Ascending aorta (tissue), 2 donors: ENCODE results near the gene COL18A1. TPM values are rescaled to one million over a fixed set of nuclear protein-coding genes. Genes with fewer than 3 reads are reported as not detected.
A peak's percentile ranks its signal among the peaks of the same experiment; 100 is the strongest.

Experiments
- DNase-seq, 2 donors: peaks; one replicate each; pipeline ENCODE4 v3.0.0-alpha.2; 2019; ENCODE audit warnings: low spot score in 2 of 2
- H3K27ac ChIP-seq, 2 donors: fragments of 200-600 bp; sonication (generic); one replicate each; pipeline ENCODE4 v1.5.1; 2016 to 2017; ENCODE audit warnings: mild to moderate bottlenecking in 1 of 2
- H3K27me3 ChIP-seq: fragments of 200-600 bp; sonication (generic); one replicate; pipeline ENCODE4 v1.5.1; 2017
- H3K36me3 ChIP-seq, 2 donors: fragments of 200-600 bp; sonication (generic); one replicate each; pipeline ENCODE4 v1.5.1; 2016
- H3K4me1 ChIP-seq, 2 donors: fragments of 200-600 bp; sonication (generic); one replicate each; pipeline ENCODE4 v1.5.1; 2016 to 2017; ENCODE audit warnings: mild to moderate bottlenecking in 1 of 2
- H3K4me3 ChIP-seq, 2 donors: fragments of 200-600 bp; sonication (generic); one replicate each; pipeline ENCODE4 v1.5.1; 2016 to 2017; ENCODE audit warnings: mild to moderate bottlenecking in 1 of 2
- H3K9me3 ChIP-seq, 2 donors: fragments of 200-600 bp; sonication (generic); one replicate each; pipeline ENCODE4 v1.5.1; 2016
- intact Hi-C: fragments of 100-400 bp; cut with DNase I; formaldehyde crosslinking; loops from one replicate; pipeline ENCODE4 v1.15.1; 2023
- total RNA-seq: library from RNA; depleted of rRNA; stranded (reverse); fragments of >200 nt; gene quantifications from one replicate; pipeline ENCODE4 v1.1.0, GENCODE V29; 2016
- TF ChIP-seq, protein P1 (sequence below), 3 experiments: fragments of 200-600 bp in 2 of 3; fragments of 450-650 bp in 1 of 3; sonication (generic) in 2 of 3; IDR thresholded peaks; one replicate each; pipeline ENCODE4 v1.5.1; 2016 to 2019; ENCODE audit warnings: antibody characterized with exemption in 3 of 3, mild to moderate bottlenecking in 1 of 3, moderate library complexity in 1 of 3

Gene COL18A1
- total RNA-seq, 1 donor from 2014 or later, result 699 TPM

DNA sequence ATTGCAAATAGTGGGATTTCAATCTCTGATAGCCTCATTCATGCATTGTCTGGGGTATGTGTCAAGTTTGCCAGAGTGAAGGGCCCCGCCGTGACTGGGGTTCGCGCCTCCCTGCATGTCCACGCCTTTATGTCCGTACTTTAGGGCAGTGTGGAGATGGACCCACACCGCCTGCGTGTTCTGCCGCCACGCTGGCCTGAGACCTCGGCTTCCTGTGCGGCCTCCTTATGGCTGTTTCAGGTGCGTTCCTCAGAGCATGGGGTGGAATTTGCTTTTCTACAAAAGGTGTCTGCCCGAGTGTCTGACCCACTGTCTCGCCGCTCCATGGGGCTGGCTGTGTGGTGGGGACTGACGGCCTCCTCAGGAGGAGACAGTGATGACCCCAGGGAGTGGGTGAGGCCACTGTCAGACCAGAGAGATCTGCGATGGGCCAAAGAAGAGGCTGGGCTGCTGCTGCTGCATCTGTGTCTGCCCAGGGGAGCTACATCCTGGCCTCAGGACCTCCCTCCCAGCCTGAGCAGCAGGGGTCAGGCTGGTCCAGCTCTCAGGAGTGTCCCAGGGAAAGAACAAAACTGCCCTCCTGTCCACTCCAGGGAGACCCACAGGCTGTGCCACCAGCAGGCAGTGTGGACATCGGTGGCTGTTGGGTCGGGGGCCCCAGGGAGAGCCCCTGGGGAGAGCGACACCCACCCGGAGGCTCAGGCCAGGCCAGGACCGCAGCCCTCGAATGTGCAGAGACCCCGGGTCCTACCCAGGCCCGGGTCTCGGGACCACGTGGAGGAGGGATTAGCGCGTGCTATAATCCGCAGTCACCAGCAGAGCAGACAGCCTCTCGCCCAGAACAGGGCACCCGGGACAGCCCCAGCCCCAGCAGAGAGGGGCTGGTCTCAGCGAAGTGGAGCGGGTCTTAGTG, 147.1 kb downstream of the COL18A1 start:
- no peaks in the 10 kb centered on the region for H3K27me3 ChIP-seq
- H3K9me3 ChIP-seq, result no peaks in the 10 kb centered on the region
- TF ChIP-seq, protein P1, sequence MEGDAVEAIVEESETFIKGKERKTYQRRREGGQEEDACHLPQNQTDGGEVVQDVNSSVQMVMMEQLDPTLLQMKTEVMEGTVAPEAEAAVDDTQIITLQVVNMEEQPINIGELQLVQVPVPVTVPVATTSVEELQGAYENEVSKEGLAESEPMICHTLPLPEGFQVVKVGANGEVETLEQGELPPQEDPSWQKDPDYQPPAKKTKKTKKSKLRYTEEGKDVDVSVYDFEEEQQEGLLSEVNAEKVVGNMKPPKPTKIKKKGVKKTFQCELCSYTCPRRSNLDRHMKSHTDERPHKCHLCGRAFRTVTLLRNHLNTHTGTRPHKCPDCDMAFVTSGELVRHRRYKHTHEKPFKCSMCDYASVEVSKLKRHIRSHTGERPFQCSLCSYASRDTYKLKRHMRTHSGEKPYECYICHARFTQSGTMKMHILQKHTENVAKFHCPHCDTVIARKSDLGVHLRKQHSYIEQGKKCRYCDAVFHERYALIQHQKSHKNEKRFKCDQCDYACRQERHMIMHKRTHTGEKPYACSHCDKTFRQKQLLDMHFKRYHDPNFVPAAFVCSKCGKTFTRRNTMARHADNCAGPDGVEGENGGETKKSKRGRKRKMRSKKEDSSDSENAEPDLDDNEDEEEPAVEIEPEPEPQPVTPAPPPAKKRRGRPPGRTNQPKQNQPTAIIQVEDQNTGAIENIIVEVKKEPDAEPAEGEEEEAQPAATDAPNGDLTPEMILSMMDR (IDR thresholded peaks at IDR 0.05), result no peak
- intact Hi-C loops, result loop anchor here (10.0 kb wide), 1 partner anchor 773 kb away; the partner anchor contains the start of genes C21orf58 and PCNT
- H3K27ac ChIP-seq, result peak overlapping the region in 1 of 2 donors; percentile 26
- no peak overlapping the region for H3K4me3 ChIP-seq
- no peaks in the 10 kb centered on the region for H3K4me1 ChIP-seq
- no peak for DNase-seq
- H3K36me3 ChIP-seq, result no peaks in the 10 kb centered on the region

DNA sequence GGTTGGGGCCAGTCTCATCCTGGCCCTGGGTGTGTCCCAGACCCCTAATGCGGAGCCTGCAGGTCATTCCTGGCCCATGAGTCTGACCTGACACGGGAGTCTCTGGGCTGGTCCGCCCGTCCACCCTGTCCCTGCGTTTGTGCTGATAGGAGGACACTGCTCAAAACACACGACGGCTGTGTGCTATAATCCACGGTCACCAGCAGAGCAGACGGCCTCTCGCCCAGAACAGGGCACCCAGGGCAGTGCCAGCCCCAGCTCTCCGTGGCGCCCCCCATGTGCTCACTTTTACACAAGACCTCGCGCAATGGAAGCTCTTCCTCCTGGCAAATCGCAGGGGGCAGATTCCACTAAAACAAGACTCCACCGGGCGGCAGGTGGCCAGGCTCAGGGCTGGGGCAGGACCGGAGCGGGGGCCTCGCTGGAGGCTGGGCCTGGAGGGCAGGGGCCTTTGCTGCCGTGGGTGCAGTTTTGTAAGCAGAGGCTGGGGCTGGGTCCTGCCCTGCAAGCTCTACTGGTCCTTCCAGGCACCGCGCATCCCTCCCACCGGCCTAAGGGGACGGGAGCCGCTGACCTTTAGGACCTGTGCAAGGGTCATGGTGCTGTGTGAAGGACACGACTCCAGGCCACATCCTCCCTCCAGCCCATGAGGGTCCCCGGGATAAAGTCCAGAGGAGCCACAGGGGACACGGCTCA, 147.9 kb downstream of the COL18A1 start:
- H3K27ac ChIP-seq, result no peak overlapping the region
- intact Hi-C loops, result loop anchor here (10.0 kb wide), 1 partner anchor 772 kb away; the partner anchor contains the start of genes C21orf58 and PCNT

DNA sequence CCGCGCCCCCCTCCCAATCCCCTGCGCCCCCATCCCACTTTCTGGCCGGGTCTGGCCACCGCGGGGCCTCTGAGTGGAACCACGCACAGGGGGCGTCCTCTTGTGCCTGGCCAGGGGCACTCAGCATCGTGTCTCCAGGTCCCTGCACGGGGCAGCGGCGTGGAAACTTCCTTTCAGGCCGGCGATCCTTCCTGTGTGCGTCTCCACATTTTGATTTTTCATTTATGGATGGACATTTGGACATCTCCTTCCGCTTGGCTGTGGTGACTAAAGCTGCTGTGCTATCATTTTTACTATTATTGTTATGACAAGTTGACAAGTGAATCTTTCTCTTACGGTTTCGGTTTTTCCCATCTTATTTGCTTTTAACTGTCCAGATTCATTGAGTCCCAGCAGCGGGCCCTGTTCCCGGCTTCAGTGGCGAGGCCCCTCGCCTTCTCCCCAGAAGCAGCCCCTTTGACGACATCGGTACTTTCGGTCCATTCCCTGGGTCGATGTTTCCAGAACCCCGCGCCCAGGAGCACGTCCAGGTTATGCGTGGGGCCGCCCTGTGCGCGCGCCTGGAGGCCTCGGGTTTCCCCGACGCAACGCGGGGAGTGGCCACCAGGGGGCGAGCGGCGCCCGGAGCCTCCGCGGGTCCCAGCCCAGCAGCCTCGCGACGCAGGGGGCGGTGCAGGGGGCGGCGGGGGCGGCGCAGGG, 149.7 kb downstream of the COL18A1 start:
- peak overlapping the region; percentile 55 to 73 for H3K27ac ChIP-seq
- H3K4me3 ChIP-seq, result peak overlapping the region; percentile 66 to 77
- no peaks in the 10 kb centered on the region for H3K4me1 ChIP-seq
- DNase-seq, result peak in 1 of 2 donors; percentile 89
- H3K36me3 ChIP-seq, result no peaks in the 10 kb centered on the region
- TF ChIP-seq, protein P1 (IDR thresholded peaks at IDR 0.05), result peak; percentile 83 to 87 (median 84)
- intact Hi-C loops, result loop anchor here (1.0 to 10.0 kb wide), 4 partner anchors 42 to 770 kb away; partner anchors contain the start of genes C21orf58, PCBP3 and PCNT
- H3K9me3 ChIP-seq, result no peaks in the 10 kb centered on the region
- no peaks in the 10 kb centered on the region for H3K27me3 ChIP-seq

More for the DNA sequence above, 147.9 kb downstream of the COL18A1 start:
- TF ChIP-seq, protein P1 (IDR thresholded peaks at IDR 0.05), result no peak
- no peaks in the 10 kb centered on the region for H3K9me3 ChIP-seq
- no peaks in the 10 kb centered on the region for H3K27me3 ChIP-seq
- no peaks in the 10 kb centered on the region for H3K4me1 ChIP-seq
- DNase-seq, result no peak
- H3K36me3 ChIP-seq, result no peaks in the 10 kb centered on the region
- no peak overlapping the region for H3K4me3 ChIP-seq

DNA sequence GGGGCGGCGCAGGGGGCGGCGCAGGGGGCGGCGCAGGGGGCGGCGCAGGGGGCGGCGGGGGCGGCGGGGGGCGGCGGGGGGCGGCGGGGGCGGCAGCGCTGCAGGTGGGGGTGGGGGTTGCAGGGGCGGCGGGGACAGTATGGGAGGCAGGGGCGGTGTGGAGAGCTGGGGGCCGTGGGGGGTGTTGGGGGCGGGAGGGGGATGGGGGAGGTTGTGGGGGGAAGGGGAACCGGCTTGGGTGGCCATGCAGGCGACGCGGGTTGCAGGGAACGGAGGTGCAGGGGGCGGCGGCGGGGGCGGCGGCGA, 150.2 kb downstream of the COL18A1 start:
- Histone ChIP-seq H3K27me3 (no peaks in the 10 kb centered on the region), H3K9me3 (no peaks in the 10 kb centered on the region), H3K4me3 (peak overlapping the region; percentile 65 to 66), H3K27ac (peak overlapping the region; percentile 82), H3K36me3 (no peaks in the 10 kb centered on the region), H3K4me1 (no peaks in the 10 kb centered on the region)
- TF ChIP-seq, protein P1 (IDR thresholded peaks at IDR 0.05), result no peak
- DNase-seq, result no peak
- intact Hi-C loops, result loop anchor here (1.0 to 10.0 kb wide), 4 partner anchors 41 to 770 kb away; partner anchors contain the start of genes C21orf58, PCBP3 and PCNT
